CMK (cell line): ENCODE results near the gene CD22.

ENCODE experiments used
- DNase-seq: peaks from one replicate; pipeline ENCODE4 v3.0.0-alpha.2; 2010; ENCODE audit warnings: low read depth

CD22 gene

GRCh38 chr19:35388277-35389054, 59.5 kb downstream of the CD22 start:
- DNase-seq: no peak

DNA sequence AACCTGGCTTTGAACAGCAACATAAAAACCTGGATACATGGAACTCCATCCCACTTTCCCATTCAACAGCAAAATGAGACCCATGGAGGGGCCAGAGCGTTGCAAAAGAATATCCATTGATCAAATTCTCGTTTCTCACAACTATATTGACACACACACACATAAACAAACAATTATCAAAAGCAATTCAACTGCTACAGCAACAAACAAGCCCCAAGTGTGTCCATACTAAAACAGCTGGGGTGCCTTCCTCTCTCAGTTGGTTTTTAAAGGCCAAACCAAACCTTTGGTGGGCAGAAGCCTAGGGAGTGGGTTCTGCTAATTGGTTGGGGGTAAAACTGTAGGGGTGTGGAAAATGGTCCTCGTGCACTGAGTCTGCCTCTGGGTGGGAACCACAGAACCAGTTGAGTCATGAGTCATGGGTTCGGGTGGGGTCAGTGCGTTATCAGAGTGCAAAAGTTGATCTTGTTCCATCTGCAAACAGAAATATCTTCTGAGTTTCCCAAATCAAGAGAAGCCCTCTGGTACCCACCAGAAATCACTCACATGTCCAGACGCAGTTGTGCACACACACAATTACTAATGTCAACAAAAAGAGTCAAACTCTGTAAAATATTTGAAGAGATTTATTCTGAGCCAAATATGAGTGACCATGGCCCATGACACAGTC, 60.3 kb downstream of the CD22 start:
- DNase-seq: no peak

DNA sequence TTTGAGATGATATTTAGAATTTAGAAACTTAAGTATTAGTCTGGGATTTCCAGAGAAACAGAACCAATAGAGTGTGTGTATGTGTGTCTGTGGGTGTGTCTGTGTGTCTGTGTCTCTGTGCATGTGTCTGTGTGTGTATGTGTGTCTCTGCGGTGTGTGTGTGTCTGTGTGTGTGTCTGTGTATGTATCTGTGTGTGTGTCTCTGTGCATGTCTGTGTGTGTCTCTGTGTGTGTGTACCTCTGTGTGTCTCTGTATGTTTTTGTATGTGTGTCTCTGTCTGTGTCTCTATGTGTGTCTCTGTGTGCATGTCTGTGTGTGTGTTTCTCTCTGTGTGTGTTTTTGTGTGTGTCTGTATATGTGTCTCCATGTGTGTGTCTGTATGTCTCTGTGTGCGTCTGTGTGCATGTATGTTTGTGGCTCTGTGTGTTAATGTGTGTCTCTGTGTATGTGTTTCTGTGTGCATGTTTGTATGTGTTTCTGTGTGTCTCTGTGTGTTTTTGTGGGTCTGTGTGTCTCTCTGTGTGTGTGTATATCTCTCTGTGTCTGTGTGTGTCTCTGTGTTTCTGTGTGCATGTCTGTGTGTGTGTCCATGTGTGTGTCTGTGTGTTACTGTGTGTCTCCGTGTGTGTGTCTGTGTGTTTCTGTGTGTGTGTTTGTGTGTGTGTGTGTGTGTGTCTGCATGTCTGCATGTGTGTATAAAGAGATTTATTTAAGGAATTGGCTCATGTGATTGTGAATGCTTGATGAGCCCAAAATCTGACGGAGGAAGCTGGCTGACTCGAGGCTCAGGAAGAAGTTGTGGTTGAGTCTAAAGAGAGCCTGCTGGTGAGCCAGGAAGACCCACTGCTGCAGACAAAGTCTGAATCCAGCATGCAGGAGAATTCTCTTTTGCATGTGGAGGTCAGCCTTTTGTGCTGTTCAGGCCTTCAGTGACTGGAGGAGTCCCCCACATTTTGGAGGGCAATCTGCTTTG, 64.0 kb downstream of the CD22 start:
- DNase-seq: no peak

- DNase-seq: no peak
Measured at GRCh38 chr19:35395382-35396199, 66.6 kb downstream of the CD22 start.

DNA sequence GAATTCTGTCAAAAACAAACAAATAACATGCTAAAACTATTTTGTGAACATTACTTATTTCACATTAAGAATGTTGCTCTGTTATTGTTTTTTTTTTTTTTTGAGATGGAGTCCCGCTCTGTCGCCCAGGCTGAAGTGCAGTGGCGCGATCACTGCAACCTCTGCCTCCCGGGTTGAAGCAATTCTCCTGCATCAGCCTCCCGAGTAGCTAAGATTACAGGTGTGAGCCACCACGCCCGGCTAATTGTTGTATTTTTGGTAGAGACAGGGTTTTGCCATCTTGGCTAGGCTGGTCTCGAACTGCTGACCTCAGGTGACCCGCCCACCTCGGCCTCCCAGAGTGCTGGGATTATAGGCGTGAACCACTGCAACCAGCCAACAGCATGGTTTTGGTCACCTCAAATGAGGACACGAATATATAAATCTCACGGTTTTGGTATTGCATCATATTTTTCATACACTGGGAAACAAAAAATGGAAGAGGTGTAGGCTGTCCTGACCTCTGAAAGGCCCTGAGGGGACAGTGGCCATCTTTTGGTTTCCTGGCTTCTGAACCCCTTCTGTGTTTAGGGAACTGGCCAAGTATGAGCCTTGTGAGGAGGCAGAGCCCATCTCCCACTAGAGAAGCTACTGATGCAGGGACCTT, 67.4 kb downstream of the CD22 start:
- no peak for DNase-seq
